Activated CD8-positive, alpha-beta memory T cell treated with anti-CD3 and anti-CD28 coated beads for 4 hours (primary cell): ENCODE results near the gene PIGN.
"Not testable (repeated sequence)": the region's sequence is repeated elsewhere in the genome, so short reads cannot be mapped to it uniquely, and the experiment has no call there.

Experiments
- DNase-seq, 2 donors: peaks; one replicate each; pipeline ENCODE4 v3.0.0-alpha.2; 2020; ENCODE audit warnings: low read depth in 2 of 2

PIGN gene

DNA sequence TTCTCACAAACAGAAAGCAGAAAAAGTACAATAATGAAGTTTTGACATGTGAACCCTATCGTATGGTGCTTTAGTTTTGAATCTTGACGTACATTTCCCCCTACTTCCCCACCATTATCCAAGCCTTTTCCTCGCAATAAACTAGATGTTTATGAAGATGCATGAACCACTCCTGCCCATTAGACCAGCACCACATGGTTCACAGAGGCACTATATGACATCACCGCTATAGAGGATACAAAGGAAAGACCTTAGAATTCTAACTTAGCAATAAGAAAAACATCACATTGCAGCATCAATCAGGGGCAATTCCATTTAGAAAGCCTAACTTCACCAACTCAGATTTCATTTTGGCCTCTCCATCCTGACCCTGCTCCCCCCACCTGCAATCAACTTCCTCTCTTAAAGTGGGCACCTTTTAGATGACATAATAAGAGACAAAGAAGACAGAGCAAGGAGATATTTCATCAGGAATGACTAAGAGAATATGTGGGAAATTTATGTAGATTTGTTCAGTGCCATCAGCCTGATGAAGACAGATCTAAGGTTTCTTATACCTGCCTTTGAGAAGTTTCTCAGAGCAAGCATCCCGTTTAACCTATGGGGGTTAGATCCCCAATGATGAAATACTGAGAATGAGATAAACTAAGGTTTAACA is 124.9 kb downstream of the PIGN start:
- DNase-seq, result no peak

DNA sequence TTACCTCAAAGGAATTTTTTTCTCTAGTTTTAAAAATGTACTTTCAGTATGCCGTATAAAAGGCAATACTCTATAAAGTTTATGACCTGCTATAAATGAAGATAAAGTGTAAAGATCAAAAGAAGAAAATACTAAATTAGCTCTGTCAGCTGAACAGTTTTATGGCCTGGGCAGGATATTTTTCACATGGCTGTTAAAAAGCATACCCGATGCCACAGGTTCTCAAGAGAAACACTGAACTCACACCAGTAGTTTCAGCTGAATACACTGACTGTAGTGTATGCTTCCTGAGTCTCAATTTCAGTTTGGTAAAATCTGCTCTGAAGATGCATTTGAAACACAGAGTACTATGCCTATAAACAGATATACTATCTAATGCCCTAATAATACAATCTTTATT is 126.0 kb downstream of the PIGN start:
- DNase-seq, result no peak

DNA sequence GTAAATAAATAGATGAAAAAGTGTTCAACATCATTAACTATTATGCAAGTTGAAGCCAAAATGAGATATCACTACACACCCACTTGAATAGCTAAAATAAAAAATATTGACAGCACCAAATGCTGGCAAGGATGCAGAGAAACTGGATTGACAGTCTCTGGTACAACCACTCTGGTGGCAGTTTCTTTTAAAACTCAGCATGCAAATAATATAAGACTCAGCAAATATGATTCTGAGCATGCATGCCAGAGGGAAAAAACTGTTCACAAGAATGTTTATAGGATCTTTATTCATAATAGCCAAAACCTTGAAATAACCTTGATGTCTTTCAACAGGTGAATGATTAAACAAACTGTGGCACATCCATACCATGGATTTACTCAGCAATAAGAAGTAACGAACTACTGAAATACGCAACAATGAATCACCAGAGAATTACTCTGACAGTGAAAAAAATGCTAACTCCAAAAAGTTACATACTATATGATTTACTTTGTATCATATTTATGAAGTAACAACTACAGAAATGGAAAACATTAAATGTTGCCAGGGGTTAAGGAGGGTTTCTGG is 131.8 kb downstream of the PIGN start:
- no peak for DNase-seq

DNA sequence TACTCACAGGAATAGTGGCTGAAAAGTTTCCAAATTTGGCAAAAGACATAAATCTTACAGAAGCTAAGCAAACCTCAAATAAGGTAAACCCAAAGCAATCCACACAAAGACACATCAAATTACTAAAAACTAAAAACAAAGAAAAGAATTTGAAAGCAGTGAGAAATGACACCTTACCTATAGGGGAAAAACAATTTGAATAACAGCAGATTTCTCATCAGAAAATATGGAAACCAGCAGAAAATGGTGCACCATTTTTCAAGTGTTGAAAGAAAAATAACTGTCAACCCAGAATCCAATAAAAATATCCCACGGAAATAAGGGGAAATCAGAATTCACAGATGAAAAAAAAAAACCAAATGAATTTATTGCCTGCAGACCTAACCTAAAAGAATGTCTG is 138.6 kb downstream of the PIGN start:
- DNase-seq, result no peak

DNA sequence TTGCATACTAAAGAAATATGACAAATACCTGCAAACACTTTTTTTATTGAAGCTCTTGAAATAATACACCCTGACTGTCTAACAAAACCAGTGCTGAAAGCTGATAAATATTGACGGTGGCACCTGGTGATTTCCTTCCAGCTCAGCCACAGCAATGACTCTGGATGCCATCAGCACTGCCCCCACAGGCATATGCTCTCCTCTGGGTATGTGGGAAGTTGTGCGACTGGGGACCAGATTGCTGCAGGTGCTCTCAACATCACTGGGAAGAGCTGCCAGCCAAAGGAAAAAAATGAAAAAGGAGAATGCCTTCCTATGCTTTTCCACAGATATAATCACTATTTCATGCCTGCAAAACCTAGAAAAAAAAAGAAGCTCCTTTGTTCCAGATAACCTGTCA is 141.5 kb downstream of the PIGN start:
- DNase-seq, result no peak

DNA sequence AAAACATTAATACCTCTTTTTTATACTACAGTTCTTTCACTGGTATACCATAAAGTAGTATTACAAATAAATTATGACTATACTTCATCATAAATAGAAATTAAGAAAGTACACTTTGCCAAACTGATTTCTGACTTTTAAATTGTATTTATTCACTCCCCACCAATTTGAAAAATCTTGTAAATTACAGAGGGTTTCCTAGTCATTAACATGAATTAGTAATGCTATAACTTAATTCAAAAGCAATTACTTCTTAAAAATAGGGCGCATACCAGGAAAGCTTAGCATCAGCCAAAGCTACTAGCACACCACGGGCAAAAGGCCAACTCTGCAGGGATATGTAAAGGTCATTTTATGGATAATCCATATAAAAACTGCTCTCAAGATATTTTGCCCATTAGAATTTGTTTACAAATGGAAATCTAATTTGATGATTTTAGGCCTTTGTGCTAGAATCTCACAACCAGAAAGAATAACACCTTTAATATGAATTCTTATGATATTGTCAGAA is 142.3 kb downstream of the PIGN start:
- DNase-seq, result no peak

DNA sequence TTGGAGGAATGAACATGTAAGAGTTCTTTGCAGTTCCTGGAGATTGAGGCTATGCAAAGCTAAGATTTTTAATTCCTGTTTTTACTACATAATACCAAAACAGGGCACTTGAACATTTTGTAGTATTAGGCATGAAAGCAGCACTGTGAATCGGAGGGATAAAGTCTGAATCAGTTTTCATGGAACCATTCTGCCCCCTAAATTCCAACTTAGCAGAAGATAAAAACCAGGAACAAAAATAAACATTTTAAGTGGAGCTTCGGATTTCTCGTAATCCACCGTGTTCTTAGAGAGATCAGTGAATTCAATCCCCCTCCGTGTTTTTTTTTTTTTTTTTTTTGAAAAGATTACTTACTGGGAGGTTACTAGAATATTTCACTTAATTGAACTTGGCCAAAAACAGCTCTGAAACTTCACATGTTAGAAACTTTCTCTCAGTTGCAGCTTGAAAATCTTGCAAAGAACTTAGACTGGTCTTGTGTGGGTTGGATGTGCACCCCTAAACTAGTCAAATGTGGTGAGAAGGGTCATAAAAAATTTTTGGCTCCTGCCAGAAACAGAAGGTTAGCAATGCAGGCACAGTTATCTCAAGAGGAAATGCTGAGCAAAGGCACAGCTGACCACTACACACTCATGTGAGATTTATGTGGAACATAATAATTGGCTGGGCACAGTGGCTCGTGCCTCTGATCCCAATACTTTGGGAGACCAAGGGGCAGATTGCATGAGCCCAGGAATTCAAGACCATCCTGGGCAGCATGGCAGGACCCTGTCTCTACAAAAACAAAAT is 148.7 kb downstream of the PIGN start:
- DNase-seq, result no peak

DNA sequence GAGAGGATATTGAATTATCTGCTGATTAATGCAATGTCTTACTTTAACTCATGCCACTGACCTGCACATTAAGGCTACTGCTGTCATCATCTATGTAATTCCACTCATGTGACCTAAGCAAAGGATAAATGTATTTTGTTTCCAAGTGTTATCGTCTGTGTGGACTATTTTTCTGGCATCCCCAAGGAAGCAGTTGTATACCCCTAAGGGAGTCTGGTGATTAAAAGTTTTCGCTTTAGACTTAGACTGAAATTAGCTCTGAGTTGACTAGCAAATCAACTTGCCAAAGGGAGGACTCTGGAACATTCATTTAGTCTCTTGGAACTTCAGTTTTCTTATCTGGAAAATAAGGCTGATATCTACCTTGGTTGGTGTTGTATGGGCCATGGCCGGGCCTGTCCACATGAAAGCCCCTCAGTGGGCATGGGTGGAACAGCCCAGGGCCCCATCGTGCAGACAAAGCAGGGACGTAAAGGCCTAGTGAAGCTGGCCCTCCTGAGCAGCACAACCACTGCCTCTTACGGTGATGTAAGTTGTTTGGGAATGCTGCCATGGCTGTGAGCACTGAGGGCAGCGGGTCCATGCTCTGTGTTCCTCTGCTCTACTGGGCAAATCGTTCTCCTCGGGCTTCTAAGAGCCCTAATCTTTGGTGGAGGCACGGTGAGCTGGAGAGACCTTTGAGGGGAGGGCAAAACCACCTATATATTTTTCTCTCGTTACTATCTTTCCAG is 149.7 kb downstream of the PIGN start:
- DNase-seq, result no peak

DNA sequence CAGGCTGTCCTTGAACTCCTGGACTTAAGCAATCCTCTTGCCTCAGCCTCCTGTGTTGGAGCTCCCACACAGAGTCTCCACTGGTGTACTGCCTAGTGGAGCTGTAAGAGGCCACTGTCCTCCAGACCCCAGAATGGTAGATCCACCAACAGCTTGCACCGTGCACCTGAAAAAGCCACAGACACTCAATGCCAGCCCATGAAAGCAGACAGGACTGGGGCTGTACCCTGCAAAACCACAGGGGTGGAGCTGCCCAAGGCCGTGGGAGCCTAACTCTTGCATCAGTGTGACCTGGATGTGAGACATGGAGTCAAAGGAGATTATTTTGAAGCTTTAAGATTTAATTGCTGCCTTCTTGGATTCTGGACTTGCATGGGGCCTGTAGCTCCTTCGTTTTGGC is 152.6 kb downstream of the PIGN start:
- not testable (repeated sequence) for DNase-seq

DNA sequence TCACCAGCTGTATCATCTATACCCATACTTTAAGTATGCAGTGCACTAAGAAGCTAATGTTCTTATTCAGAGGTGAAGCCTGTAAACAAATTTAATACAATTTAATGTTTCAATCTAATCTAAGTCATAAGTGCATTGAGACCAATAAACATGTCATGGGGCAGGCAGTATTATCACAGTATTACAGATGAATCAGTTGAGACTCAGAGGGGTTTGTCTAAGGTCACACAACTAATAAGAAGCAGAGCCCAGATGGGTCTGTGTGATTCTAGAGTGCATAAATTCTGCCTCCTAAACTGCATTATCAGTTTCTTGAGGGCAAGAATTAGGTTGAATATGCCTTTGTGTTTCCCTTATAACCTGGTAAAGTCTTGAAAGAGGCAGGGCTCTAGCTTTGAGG is 153.1 kb downstream of the PIGN start:
- DNase-seq, result no peak

DNA sequence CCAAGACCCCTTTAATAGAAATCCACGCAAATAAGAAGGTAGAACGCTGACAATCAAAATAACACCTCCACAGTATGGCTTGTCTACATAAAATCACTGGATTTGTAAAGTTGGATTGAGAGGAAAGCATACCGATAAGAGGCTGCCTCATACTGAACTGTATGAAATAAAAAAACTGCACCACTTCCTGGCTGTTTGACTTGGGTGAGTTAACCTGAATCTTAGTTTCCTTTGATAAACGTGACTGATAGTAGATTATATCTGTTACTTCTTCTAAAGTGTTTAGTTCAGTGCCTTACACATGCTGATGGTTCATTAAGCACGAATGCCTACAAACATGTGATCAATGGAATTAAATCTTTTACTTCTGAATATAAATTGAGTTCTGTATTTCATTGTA is 153.6 kb downstream of the PIGN start:
- no peak for DNase-seq

DNA sequence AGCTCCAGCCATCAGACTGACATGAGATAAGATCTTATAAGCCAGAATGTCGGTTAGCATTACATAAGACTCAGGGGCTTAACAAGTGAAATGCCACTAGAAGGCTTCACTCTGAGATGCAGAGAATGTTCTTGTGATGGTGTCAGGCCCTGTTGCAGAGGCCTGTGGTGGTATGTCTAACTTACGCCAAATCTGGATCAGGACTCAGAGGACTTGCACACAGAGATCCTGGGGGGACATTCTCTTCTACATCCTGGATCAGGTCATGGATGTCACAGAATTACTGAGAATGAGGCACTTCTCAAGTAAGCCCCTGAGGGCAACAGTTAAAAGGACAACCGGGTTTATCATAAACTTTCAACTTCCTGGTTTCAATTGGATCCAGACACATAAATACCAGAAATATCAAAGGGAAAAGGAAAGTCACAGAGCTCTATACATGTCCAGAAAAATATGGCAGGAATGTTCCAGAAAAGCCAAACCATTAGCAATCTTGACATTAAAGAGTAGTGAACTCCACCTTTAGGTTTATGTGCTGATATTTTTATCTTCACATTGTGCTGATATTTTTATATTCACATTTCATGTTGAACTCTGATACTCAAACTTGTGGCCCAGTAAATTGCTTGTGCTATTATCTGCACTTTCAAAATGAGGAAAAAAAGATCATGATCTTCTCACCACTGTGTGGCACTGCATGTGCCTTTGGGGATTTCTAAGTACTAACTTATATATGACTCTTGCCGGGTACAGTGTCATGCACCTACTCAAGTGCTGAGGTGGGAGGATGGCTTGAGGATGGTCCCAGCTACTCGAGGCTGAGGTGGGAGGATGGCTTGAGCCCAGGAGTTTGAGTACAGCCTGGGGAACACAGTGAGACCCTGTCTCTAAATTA is 156.5 kb downstream of the PIGN start:
- no peak for DNase-seq

DNA sequence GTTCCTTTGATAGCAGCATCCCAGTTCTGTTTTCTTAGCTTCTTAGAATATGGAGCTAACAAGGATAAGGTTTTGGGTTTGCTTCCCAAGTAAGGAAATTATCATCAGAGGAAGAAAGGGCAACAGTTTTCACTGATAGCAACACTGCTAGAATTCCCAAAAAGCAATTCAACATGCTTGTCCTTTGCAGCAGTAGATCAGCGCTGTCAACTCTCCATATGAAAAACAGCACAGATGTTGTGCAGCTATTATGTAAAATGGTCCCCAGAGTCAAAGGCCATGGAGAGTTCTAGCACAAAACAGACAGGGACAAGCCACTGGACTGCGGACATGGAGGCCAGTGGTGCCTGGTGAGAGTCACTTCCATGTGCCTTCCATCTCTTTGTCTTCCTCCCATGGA is 158.1 kb downstream of the PIGN start:
- no peak for DNase-seq

DNA sequence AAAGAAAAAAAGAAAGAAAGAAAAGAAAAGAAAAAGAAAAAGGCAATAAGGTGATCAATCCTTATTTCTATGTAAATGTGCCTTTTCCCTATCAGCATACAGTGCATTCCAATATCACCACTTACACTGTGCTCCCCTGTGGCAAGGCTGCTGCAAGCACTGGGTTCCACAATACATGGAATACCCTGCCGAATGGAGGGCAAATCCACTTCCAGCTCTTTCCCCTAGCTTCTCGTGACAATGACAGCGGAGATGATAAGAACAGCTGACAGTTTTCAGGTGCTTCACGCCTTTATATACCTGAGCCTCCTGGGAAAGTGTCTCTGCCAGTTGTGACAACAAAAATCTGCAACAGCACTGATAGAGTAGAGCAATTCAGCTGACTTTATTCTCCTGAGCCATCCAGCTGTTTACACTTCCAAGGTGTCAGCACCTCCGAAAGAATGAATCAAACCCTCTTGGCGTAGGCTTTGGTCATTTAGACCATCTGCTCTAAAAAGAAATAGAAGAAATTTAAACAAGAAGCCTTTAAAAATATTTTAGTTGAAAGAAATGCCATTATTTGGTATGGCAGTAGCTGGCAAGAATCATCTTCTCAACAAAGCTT is 158.8 kb downstream of the PIGN start:
- no peak for DNase-seq

DNA sequence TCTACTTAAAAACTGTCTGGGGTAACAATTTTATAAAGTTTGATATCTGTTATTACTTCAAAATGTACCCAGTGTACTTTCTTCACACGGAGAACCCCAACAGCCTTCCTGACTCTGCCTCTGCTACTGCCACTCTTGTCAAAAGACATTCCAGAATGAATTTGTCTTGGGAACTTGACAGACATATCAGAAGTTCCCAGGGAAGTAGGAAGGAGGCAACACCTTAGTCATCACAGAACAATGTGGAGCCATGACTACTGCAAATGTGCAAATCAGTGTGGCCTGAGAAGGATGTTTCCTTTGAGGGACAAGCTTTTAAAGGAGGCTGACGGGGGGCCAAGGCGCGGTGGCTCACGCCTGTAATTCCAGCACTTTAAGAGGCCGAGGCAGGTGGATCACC is 160.3 kb downstream of the PIGN start:
- DNase-seq, result no peak

DNA sequence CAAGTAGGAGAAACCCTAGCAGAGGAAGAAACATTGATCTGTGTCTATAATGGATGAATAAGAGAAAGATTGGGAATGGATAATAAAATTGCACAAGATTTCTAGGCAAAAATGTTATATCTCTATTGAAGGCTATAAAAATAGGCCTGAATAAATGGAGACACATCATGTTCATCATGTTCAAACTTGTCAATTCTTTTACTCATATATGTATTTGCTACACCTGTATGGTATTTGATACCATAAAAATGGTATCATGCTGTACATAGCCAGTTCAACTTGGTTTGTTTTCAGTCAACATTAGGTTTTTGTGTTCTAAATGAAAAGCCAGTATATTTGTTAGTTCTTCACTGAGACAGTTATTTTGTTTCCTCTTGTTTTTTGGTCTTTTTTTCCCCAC is 161.9 kb downstream of the PIGN start:
- DNase-seq, result no peak

DNA sequence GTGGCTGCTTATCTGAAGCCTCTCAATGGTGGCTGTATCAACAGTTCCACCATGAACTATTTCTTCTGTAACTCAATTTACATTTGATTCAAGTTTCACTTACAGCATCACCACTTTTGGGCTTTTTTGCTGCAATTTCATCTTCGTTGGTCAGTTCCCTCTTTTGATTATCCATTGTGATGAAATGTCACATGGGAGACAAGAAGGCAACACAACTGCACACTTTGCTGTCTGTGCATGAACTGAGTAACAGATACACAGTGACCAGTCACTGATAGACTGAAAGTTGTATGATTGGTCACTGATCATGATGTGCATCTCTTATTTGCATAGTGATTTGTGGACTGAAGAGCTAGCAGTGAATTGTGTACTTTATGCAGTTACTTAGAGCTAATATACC is 163.3 kb downstream of the PIGN start:
- DNase-seq, result no peak

DNA sequence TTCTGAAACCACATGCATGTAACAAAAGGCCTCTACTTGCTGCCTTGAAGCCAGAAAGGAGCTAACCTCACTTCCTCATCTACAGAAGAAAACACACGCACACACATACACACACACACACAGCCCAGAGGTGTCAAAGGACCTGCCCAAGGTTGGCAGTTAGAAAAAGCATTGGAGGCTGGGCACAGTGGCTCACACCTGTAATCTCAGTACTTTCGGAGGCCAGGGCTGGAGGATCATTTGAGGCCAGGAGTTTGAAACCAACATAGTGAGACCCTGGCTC is 168.2 kb downstream of the PIGN start:
- DNase-seq, result no peak

DNA sequence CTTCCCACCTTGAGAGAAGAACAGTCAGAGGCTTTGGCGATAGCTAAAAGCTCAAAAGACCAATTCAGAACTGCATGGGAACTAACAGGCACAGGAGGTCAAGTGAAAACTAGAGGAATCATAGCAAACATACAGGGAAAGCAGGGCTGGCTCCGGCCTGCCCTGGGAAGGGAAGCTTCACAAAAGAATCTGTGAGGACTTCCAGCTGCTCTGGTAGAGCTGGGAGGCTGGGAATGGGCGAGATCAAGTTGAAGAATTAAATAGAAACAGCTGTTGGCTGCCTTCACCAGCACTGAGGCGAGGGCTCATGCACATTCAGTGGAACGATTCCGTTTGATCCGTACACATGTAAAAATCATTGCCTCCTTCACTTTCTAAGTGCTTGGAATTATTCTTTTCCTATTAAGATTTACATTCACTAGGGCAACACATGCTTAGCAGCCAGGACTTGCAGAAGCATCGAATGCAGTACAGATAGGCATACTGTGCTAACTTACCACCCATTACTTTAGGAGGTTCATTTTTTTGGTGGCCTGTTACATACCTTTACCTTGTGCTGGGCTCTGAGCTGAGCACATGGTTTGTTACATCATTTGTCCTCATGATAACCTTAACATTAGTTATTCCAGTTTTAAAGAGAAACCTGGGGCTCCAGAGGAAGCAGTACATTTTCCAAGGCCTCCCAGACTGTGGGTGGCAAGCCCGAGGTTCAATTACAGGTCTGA is 168.7 kb downstream of the PIGN start:
- DNase-seq, result no peak

DNA sequence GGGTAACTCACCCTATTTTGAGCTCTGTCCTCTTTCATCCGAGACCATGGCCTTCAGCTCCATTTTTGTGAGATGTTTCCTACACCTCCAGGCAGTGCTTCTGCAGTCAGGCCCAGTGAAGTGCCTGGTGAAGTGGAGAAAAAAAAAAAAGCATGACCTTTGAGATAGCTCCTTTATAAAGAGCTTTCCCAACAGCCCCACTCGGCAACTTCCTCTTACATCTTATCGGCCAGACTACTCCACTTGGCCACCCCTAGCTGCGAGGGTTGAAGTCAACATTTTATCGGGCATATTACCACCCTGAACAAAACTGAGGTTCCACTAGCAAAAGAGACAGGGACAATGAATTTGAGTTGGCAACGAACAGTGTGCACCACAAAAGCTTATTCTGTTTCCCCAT is 169.2 kb downstream of the PIGN start:
- DNase-seq, result no peak

DNA sequence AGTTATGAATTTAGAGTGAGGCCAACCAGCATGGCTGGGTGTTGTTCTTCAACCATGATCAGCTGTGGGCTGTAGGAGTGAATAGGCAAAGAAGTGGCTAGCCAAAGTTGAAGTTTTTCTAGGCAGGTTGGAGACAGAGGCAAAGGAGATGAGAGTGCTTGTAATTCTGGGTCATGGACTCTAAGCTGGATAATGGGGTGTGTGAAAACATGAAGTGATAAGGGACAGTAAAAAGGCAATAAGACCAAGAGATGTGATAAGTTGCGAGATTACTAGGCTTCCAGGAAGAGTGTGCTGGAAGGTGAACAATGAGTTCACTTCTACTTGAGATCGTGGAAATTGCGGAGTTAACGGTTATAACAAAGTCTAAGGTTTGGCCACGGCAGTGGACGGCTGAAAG is 175.4 kb downstream of the PIGN start:
- no peak for DNase-seq
